ENCODE measurements around the gene CACNA1B. TPM values are rescaled to one million over a fixed set of nuclear protein-coding genes. Genes with fewer than 3 reads are reported as not detected.
"Not testable (repeated sequence)": the region's sequence is repeated elsewhere in the genome, so short reads cannot be mapped to it uniquely, and the experiment has no call there.

CACNA1B gene
- total RNA-seq, 4 donors from 2014 or later, result not detected

DNA sequence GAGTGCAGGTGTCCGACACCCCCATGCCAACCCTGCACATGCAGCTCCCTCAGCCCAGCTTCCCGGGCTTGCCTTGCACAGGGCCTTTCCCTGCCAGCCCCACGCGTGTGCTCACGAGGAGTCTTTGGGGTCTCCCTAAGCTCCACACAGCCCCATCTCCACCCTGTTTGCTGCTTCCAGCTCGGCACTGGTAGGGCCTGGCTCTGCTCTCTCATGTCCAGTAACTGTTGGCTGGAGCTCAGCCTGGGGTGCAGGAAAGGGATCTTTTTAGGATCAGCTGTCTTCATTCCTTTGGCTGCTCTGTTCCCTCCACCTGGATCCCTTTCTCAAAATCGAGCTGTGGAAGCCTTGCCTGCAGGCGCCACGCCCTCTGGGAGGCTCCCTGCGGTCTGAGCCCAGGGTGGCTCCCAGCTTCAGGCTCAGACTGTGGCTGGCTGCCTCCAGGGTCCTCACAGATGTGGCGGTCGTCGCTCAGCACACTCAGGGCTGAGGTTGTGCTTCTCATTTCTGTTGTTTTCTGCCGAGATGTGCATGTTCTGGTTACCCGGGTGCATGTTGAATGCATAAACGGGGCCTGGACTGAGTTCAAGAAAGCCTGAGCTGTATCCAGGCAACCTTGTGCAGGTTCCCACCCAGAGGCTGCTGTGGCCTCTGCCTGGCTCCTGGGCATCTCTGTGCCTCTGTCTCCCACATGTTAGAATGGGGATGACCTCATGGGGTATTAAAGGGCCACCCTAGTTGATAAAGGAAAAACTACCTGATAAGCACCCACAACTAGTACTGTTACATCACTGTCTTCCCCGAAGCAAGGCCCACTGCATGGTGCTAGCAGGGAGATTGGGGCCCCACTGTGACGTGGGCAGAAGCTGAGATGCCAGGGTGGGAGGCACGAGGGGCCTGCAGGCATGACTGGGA, 4.3 kb downstream of the CACNA1B start:
- no peak for DNase-seq (ENCODE audit: low spot score)
- no peak for ATAC-seq (ENCODE audit: low FRiP score)
- TF ChIP-seq, protein P1, sequence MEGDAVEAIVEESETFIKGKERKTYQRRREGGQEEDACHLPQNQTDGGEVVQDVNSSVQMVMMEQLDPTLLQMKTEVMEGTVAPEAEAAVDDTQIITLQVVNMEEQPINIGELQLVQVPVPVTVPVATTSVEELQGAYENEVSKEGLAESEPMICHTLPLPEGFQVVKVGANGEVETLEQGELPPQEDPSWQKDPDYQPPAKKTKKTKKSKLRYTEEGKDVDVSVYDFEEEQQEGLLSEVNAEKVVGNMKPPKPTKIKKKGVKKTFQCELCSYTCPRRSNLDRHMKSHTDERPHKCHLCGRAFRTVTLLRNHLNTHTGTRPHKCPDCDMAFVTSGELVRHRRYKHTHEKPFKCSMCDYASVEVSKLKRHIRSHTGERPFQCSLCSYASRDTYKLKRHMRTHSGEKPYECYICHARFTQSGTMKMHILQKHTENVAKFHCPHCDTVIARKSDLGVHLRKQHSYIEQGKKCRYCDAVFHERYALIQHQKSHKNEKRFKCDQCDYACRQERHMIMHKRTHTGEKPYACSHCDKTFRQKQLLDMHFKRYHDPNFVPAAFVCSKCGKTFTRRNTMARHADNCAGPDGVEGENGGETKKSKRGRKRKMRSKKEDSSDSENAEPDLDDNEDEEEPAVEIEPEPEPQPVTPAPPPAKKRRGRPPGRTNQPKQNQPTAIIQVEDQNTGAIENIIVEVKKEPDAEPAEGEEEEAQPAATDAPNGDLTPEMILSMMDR (IDR thresholded peaks at IDR 0.05), result no peak

DNA sequence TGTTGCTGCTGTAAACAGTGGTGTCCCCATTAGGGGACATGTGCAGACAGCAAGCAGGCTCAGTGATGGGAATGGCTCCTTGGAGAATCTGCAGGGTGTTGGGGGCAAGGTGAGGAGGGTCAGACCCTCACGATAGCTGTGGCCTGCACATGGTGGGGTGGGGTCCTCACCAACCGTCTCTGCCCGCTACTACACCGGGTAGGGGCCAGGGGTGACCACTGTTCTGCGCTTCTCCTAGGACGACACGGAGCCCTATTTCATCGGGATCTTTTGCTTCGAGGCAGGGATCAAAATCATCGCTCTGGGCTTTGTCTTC, 4.9 kb downstream of the CACNA1B start:
- DNase-seq (ENCODE audit: low spot score) (no peak), ATAC-seq (ENCODE audit: low FRiP score) (no peak)
- TF ChIP-seq, protein P1 (IDR thresholded peaks at IDR 0.05), result no peak

DNA sequence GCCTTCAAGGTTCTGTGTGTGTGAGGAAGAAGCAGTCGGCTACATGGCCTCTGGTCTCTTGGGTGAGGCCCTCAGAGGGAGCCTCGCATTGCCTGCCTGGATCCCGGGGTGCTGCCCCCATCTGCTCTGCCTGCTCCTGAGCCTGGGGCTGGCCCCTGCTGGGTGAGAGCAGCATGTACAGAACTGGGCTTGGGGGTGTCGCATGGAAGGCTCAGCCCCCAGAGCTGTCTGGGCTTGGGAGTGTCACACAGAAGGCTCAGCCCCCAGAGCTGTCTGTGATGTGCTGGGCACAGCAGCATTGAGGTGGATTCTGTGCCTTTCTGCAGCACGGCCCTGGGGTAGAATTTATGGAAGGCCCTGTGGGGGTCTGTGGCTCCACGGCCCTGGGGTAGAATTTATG, 6.4 kb downstream of the CACNA1B start:
- not testable (repeated sequence) for ATAC-seq (ENCODE audit: low FRiP score); DNase-seq (ENCODE audit: low spot score)

DNA sequence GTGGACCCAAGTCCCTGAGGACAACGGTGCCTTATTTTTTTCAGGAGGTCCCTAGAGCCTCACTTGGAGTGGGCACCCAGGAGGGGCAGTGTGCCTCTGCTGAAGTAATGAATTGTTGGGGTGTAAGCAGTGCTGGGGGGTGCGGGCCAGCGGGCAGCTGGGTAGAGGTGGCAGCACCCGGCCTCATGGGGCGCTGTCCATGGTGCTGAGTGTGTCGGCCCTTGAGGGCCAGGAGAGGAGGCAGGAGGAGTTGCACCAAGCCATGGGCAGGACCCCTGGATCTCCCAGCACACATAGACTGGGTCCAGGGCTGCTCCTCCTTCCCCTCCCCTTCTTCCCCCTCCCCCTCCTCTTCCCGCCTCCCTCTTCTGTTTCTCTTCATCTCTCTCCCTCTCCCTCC, 7.0 kb downstream of the CACNA1B start:
- DNase-seq (ENCODE audit: low spot score); ATAC-seq (ENCODE audit: low FRiP score): not testable (repeated sequence)

DNA sequence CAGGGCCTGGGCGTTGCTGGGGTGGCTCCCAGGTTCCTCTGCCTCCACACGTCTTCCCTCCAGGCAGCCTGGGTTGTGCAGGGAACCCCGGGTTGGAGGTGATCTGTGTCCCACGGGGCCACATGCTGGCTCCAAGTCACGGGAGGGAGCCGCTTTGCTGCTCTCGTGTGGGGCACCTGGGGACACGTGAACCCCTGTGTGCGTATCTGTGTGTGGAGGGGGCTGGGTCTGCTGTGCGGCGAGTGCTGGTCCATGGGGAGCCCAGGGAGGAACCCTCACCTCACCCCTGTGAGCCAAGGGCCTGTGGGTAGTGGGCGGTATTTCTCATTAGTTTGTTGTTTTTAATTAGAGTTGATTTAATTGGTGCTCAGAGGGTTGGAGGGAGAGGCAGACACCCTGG, 7.5 kb downstream of the CACNA1B start:
- DNase-seq (ENCODE audit: low spot score); ATAC-seq (ENCODE audit: low FRiP score): not testable (repeated sequence)

DNA sequence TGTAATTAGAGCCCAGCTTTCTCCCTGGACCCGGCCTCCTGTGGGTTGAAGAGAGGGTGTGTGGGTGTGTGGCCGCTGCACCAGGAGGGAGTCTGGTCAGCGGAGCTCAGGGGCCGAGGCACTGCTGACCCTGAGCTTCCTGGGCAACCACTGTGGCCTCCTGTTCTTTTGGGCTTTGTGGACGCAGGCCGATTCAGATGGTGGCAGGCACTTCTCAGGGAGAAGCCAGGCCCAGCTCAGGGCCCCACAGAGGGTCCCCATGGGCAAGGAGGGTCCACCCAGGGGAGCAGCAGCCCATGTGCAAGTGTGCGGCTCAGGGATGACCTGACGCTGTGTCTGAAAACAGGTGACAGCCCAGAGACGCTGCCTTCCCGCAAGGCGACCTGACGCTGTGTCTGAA, 11.0 kb downstream of the CACNA1B start:
- DNase-seq (ENCODE audit: low spot score); ATAC-seq (ENCODE audit: low FRiP score): not testable (repeated sequence)

DNA sequence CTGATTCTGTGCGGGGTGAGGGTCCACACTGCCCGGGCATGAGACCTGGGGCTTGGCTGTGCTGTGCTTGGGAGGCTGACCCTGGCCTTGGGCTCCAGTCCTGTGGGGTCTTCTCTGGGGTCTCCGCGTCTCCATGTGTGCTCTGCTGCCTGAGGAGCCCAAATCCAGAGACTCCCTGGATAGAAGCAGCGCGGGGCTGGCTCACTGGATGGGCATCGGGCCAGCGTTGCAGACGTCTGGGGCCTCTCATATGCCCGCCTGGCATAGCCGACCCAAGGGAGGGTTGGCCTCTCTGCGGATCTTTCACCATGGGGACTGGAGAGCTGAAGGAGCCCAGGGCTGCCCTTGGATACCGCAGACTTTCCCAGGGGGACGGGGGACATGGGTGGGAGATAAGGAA, 12.4 kb downstream of the CACNA1B start:
- not testable (repeated sequence) for DNase-seq (ENCODE audit: low spot score); ATAC-seq (ENCODE audit: low FRiP score)

DNA sequence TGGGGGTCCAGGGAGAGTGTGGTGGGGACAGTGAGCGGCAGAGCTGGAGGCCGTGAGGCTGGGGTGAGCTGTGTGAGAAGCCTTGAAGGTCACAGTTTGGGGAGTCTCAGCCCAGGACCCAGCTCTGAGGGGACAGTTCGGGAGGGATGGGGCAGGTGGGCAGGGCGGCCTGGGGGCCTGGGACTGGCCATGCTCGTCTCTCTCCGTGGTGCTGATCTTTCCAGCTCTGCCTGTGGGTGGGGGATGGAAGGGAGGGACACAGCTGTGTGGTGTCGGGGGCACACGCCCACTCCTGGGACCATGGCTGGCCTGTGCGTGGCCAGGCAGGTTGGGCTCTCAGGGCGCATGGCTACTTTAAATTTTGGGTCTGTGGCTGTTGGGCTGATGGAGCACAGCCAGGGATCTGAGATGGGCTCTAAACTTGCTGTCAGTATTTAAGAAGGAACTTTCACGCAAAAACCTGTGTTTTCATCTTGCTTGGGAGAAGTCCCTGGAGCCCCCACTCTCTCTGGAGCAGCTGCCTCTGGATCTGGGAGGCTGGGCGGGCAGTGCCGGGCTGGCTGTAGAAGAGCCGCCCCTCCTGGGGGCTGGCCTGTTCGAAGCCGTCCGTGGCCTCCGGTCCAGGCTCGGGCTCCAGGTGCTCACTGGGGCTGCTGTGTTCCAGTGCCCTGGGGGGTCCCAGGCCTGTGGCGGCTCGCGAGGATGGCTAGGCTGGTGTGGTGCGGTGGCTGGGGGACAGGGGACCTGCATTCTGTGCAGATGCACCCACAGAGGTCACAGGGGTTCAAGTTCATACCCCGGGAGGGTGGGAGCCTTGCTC, 13.4 kb downstream of the CACNA1B start:
- DNase-seq (ENCODE audit: low spot score); ATAC-seq (ENCODE audit: low FRiP score): not testable (repeated sequence)

DNA sequence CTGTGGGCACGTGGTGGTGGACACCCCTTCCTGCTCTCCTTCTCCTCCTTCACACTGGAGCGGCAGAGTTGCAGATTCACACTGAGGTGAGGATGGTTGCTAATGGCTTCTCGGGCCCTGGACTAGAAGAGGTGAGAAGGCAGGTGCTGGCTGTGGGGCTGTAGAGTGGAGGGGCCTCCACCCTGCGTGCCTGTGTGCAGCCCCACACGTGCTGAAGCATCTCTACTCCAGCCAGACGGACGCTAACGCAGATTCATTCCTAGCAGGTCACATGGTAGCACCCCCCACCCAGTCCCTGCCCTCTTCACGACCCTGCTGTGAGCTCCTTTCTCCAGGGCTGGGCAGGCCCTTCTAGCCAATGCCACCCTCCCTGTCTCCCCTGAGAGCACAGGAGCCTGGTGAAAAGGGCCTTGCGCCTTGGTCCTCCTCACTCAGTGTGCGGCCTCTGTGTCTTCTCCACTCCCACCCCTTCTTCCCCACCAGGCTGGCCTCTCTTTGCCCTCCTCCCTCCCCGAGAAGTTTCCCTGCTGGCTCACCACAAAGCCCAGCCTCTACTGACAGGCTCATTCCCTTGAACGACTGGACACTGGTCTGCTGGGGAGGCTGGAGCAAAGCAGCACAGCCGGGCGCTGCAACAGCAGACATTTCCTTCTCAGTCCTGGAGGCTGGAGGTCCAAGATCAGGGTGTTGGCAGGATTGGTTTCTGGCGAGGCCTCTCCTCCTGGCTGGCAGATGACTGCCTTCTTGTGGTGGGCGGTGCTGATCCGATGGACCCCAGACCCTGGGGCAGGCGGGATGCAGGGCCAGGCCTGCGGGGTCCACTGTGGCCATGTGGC, 14.2 kb downstream of the CACNA1B start:
- ATAC-seq (ENCODE audit: low FRiP score), result no peak
- TF ChIP-seq, protein P1 (IDR thresholded peaks at IDR 0.05), result no peak
- no peak for DNase-seq (ENCODE audit: low spot score)
